ENCODE results near the gene USP10. TPM values are rescaled to one million over a fixed set of nuclear protein-coding genes. Genes with fewer than 3 reads are reported as not detected.

The USP10 gene
- total RNA-seq, 1 experiment from 2014 or later, result 203 TPM

GRCh38 chr16:84660973-84661372, 38.8 kb upstream of the USP10 start:
- Mint-ChIP-seq H3K27me3 (ENCODE audit: low read depth) (no peaks in the 10 kb centered on the region), H3K9me3 (no peaks in the 10 kb centered on the region), H3K36me3 (ENCODE audit: insufficient read depth in 1 of 3, low read depth in 3 of 3) (peaks cover 29 to 56% (median 55%) of the 10 kb centered on the region in 3 experiments), H3K4me1 (peaks cover 10 to 12% of the 10 kb centered on the region in 2 experiments), H3K27ac (no peak overlapping the region), H3K4me3 (no peak overlapping the region)
- H3K79me2 ChIP-seq (ENCODE audit: insufficient read depth, low read length), result no peaks in the 10 kb centered on the region
- H4K91ac ChIP-seq (ENCODE audit: insufficient read length, low read depth, low read length), result no peak overlapping the region
- H2BK15ac ChIP-seq (ENCODE audit: low read depth, low read length), result no peak overlapping the region
- H3K23me2 ChIP-seq (ENCODE audit: insufficient read length, low read depth, low read length, poor library complexity, severe bottlenecking), result no peaks in the 10 kb centered on the region
- H4K5ac ChIP-seq (ENCODE audit: insufficient read length, low read depth, low read length), result no peak overlapping the region
- no peaks in the 10 kb centered on the region for H3K27me3 ChIP-seq (ENCODE audit: insufficient read depth, low read length)
- no peak overlapping the region for H3K4me2 ChIP-seq (ENCODE audit: insufficient read depth, insufficient read length, low read length)
- no peak overlapping the region for H2AFZ ChIP-seq (ENCODE audit: low read length)
- no peaks in the 10 kb centered on the region for H3K79me1 ChIP-seq (ENCODE audit: insufficient read depth, low read depth, low read length, poor library complexity, severe bottlenecking)
- H2BK12ac ChIP-seq (ENCODE audit: insufficient read length, low read depth, low read length), result no peak overlapping the region
- no peak overlapping the region for H3K14ac ChIP-seq (ENCODE audit: insufficient read depth, low read length)
- no peak overlapping the region for H3K4ac ChIP-seq (ENCODE audit: low read depth, low read length)
- H2BK20ac ChIP-seq (ENCODE audit: low read depth, low read length, poor library complexity, severe bottlenecking), result no peak overlapping the region
- H2BK120ac ChIP-seq (ENCODE audit: low read depth, low read length, poor library complexity, severe bottlenecking), result no peak overlapping the region
- no peak overlapping the region for H3K27ac ChIP-seq (ENCODE audit: insufficient read length, low read depth, low read length)
- H3K9ac ChIP-seq (ENCODE audit: extremely low read depth, insufficient read length, low read length), result no peak overlapping the region
- no peak for DNase-seq
- H3T11ph ChIP-seq (ENCODE audit: low read length), result no peak overlapping the region
- no peak overlapping the region for H4K8ac ChIP-seq (replicated peaks; ENCODE audit: insufficient read length, low read depth, low read length)
- H3K56ac ChIP-seq (ENCODE audit: insufficient read length, low read depth, low read length), result no peak overlapping the region
- no peaks in the 10 kb centered on the region for H3K9me3 ChIP-seq (ENCODE audit: control insufficient read depth, low read depth, low read length)
- no peaks in the 10 kb centered on the region for H3K4me1 ChIP-seq (ENCODE audit: insufficient read depth, low read length)
- H2BK5ac ChIP-seq (ENCODE audit: insufficient read length, low read length), result no peak overlapping the region
- WGBS (ENCODE audit: extremely low coverage, insufficient read length, low lambda C conversion rate), result no CpG with 5 or more reads among the region's 7 CpGs
- no peak overlapping the region for H3K18ac ChIP-seq (ENCODE audit: insufficient read length, low read depth, low read length)
- TF ChIP-seq CTCF (conservative IDR thresholded peaks at IDR 0.05), result no peak
- no peak overlapping the region for H3K23ac ChIP-seq (ENCODE audit: insufficient read length, low read depth, low read length)
- H2AK5ac ChIP-seq (ENCODE audit: insufficient read length, low read length), result no peak overlapping the region
- peaks cover 2% of the 10 kb centered on the region for H4K20me1 ChIP-seq (ENCODE audit: control insufficient read depth, insufficient read depth, insufficient read length)

Data from H9 (cell line).